ENCODE data around the gene DCLRE1C. TPM values are rescaled to one million over a fixed set of nuclear protein-coding genes. Genes with fewer than 3 reads are reported as not detected.
"Not testable (repeated sequence)": the region's sequence is repeated elsewhere in the genome, so short reads cannot be mapped to it uniquely, and the experiment has no call there.

DCLRE1C gene
- total RNA-seq, 2 donors from 2014 or later, result 11.5 to 20.8 TPM

DNA sequence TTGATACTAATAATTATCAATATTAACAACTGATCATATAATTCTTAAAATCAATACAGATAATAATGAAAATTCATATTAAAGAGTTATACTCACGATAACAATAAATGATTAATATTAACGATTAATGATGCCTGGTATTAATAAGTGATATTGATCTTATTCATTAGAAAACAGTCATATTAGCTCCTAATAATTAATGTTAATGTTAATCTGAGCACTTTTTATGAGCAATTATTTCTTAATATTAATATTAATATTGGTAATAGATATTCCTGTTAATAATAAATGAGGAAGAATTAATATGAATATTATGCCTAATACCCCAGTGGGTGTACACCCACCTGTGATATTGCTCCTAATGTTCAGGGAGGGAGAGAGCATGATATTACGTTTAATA is 28.8 kb upstream of the DCLRE1C start:
- no peak overlapping the region for H3K4me3 ChIP-seq
- no peaks in the 10 kb centered on the region for H3K4me1 ChIP-seq (replicated peaks)
- no peak for TF ChIP-seq POLR2A (IDR thresholded peaks at IDR 0.05)
- TF ChIP-seq, protein P1, sequence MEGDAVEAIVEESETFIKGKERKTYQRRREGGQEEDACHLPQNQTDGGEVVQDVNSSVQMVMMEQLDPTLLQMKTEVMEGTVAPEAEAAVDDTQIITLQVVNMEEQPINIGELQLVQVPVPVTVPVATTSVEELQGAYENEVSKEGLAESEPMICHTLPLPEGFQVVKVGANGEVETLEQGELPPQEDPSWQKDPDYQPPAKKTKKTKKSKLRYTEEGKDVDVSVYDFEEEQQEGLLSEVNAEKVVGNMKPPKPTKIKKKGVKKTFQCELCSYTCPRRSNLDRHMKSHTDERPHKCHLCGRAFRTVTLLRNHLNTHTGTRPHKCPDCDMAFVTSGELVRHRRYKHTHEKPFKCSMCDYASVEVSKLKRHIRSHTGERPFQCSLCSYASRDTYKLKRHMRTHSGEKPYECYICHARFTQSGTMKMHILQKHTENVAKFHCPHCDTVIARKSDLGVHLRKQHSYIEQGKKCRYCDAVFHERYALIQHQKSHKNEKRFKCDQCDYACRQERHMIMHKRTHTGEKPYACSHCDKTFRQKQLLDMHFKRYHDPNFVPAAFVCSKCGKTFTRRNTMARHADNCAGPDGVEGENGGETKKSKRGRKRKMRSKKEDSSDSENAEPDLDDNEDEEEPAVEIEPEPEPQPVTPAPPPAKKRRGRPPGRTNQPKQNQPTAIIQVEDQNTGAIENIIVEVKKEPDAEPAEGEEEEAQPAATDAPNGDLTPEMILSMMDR (IDR thresholded peaks at IDR 0.05), result no peak
- no peak for TF ChIP-seq POLR2AphosphoS5 (IDR thresholded peaks at IDR 0.05)
- no peak for DNase-seq (ENCODE audit: low spot score)
- WGBS, result 97% methylated on average over 3 of the region's 3 CpGs
- intact Hi-C loops (cut with DNase I), result no loop called here
- no peaks in the 10 kb centered on the region for H3K36me3 ChIP-seq
- H3K27ac ChIP-seq, result no peak overlapping the region
- no peaks in the 10 kb centered on the region for H3K9me3 ChIP-seq
- no peaks in the 10 kb centered on the region for H3K27me3 ChIP-seq (replicated peaks; ENCODE audit: insufficient read depth)

DNA sequence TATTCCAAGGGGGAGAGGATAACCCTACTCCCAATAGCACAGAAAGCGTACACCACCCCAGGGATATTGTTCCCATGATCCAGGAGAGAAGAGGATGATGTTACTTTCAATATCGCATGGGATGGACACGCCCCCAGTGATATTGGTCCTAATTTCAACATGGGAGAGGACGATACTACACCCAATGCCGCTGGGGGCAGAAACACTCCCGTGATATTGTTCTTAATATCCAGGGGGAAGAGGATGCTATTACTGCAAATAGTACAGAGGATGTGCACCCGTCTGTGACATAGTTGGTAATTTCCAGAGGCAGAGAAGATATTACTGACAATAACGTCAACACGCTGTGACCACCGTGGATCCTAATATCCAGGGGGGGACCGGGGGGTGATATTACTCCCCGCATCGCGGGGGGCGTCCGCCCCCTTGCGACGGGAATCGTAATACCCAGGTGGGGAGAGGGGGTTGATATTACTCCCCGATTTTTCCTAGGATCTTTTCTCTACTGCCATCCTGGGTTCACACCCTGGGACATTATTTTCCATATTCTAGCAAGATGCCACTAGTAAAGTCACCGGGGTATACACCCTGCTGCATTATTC is 21.9 kb upstream of the DCLRE1C start:
- Histone ChIP-seq H3K9me3 (no peaks in the 10 kb centered on the region), H3K4me1 (replicated peaks) (no peaks in the 10 kb centered on the region), H3K4me3 (no peak overlapping the region), H3K27me3 (replicated peaks; ENCODE audit: insufficient read depth) (no peaks in the 10 kb centered on the region), H3K27ac (no peak overlapping the region), H3K36me3 (no peaks in the 10 kb centered on the region)
- no peak for DNase-seq (ENCODE audit: low spot score)
- TF ChIP-seq, protein P1 (IDR thresholded peaks at IDR 0.05), result no peak
- no peak for TF ChIP-seq POLR2AphosphoS5 (IDR thresholded peaks at IDR 0.05)
- TF ChIP-seq POLR2A (IDR thresholded peaks at IDR 0.05), result no peak
- WGBS, result 35% methylated on average over 21 of the region's 21 CpGs
- intact Hi-C loops (cut with DNase I), result no loop called here

DNA sequence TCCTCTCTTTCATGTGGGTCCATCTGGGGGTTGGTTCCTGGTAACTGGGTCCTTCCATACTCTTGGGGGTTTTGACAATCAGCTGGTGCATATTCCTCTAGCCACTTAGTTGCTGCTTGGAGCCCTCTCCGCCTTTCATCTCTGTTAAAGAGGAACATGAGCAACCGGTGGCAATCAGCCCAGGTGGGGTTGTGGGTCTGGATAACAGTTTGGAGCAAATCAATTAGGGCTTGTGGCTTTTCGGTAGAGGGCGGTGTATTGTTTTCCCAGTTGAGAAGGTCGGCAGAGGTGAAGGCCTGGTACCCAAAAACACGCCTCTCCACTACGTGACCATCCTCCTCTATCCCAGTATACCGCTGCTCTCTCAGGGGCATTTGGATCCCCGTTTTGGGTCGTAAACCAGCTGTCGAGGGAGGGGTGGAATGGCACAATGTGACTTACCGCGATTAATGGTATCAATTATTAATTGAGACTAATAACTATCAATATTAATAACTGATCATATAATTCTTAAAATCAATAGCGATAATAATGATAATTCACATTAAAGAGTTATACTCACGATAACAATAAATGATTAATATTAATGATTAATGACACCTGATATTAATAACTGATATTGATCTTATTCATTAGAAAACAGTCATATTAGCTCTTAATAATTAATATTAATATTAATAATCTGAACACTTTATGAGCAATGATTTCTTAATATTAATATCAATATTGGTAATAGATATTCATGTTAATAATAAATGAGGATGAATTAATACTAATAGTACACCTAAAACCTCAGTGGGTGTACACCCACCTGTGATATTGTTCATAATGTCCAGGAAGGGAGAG is 20.5 kb upstream of the DCLRE1C start:
- intact Hi-C loops (cut with DNase I); H3K36me3 ChIP-seq: not testable (repeated sequence)
- 32% methylated on average over 15 of the region's 15 CpGs for WGBS

DNA sequence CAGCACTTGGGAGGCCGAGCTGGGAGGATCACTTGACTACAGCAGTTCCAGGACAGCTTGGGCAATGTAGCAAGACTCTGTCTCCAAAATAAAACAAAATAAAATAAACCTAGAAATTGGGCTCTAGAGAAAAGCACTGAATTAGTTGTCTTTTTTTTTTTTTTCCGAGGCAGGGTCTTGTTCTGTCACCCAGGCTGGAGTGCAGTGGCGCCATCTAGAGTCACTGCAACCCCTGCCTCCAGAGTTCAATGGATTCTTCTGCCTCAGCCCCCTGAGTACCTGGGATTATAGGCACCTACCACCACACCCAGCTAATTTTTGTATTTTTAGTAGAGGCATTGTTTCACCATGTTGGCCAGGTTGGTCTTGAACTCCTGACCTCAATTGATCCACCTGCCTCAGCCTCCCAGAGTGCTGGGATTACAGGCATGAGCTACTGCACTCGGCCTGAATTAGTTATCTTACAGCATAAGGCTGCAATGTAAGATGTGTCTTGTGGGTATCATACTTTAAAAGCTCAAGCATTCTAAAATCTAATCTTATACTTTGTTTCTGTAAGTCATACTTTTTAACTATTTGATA is 18.1 kb upstream of the DCLRE1C start:
- H3K9me3 ChIP-seq, result no peaks in the 10 kb centered on the region
- H3K4me1 ChIP-seq (replicated peaks), result no peaks in the 10 kb centered on the region
- no peak for DNase-seq (ENCODE audit: low spot score)
- intact Hi-C loops (cut with DNase I), result no loop called here
- no peak overlapping the region for H3K4me3 ChIP-seq
- WGBS, result 53% methylated on average over 4 of the region's 4 CpGs
- no peaks in the 10 kb centered on the region for H3K27me3 ChIP-seq (replicated peaks; ENCODE audit: insufficient read depth)
- no peak overlapping the region for H3K27ac ChIP-seq
- TF ChIP-seq, protein P1 (IDR thresholded peaks at IDR 0.05), result peak in 2 of 4 experiments; percentile 29 to 35
- no peak for TF ChIP-seq POLR2AphosphoS5 (IDR thresholded peaks at IDR 0.05)
- H3K36me3 ChIP-seq, result no peaks in the 10 kb centered on the region

More for the DNA sequence above, 20.5 kb upstream of the DCLRE1C start:
- not testable (repeated sequence) for H3K4me1 ChIP-seq (replicated peaks); H3K27ac ChIP-seq; H3K4me3 ChIP-seq; H3K9me3 ChIP-seq; DNase-seq (ENCODE audit: low spot score); H3K27me3 ChIP-seq (replicated peaks; ENCODE audit: insufficient read depth)

DNA sequence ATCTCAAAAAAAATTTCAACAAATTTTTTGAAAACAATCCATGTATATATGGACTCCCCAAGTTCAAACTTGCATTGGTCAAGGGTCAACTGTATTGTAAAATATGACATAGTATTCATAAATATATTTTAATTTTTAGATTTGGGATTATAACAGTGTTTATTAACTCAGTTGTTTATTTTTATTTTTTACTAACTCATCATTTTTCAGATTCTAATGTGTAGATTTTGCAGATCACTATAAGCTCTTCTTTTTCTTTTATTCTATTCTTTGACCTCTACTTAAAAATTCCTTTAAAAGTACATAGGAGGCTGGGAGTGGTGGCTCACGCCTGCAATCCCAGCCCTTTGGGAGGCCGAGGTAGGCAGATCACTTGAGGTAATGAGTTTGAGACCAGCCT is 14.0 kb upstream of the DCLRE1C start:
- H3K4me3 ChIP-seq, result no peak overlapping the region
- no peaks in the 10 kb centered on the region for H3K36me3 ChIP-seq
- no peak overlapping the region for H3K27ac ChIP-seq
- intact Hi-C loops (cut with DNase I), result no loop called here
- 91% methylated on average over 2 of the region's 2 CpGs for WGBS
- no peak for DNase-seq (ENCODE audit: low spot score)
- no peaks in the 10 kb centered on the region for H3K4me1 ChIP-seq (replicated peaks)
- H3K27me3 ChIP-seq (replicated peaks; ENCODE audit: insufficient read depth), result no peaks in the 10 kb centered on the region
- TF ChIP-seq POLR2AphosphoS5 (IDR thresholded peaks at IDR 0.05), result no peak
- TF ChIP-seq, protein P1 (IDR thresholded peaks at IDR 0.05), result no peak
- no peak for TF ChIP-seq POLR2A (IDR thresholded peaks at IDR 0.05)
- no peaks in the 10 kb centered on the region for H3K9me3 ChIP-seq

Measured in prostate gland (tissue), 2 donors.